Ureter (tissue), 1 donor: ENCODE data around the gene ITPRIP. TPM values are rescaled to one million over a fixed set of nuclear protein-coding genes. Genes with fewer than 3 reads are reported as not detected.
A peak's percentile ranks its signal among the peaks of the same experiment; 100 is the strongest.

ENCODE experiments used
- DNase-seq: peaks from one replicate; pipeline ENCODE4 v3.0.0-alpha.2; 2020; ENCODE audit warnings: low spot score
- total RNA-seq: library from RNA; stranded (reverse); gene quantifications from one replicate; pipeline ENCODE4 v1.2.4, GENCODE V29; 2023
- donor health status: DM: yes; HTN: yes; CAD: no.

The ITPRIP gene
- total RNA-seq, 1 donor from 2014 or later = 18.3 TPM

DNA sequence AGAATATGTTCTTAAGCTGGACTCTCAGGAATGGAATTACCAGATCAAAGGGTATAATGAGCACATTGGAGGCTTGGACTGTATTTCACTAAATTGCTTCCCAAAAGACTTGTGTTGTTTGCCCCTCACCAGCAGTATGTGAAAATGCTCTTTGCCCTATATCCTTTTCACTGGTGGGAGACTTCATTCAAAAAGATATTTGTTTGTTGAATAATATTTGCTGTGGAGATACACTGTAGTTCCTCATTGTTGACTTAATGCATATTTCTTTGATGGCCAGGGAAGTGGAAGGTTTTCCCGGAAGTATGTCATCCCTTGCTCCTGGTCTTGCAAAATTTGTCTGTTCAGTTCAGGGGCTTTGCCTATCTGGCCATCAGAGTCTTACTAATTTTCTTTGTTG is 49.9 kb downstream of the ITPRIP start:
- no peak for DNase-seq

DNA sequence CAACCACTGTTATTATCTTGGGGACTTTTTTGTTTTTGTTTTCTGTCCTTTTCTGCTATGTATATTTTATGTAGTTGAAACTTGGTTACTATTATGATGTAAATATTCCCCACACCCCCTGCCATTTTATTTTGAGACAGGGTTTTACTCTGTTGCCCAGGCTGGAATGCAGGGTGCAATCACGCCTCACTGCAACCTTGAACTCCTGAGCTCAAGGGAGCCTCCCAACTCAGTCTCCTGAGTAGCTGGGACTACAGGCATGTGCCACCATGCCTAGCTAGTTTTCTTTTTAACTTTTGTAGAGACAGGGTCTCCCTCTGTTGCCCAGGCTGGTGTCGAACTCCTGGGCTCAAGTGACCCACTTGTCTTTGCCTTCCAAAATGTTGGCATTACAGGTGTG is 51.3 kb downstream of the ITPRIP start:
- no peak for DNase-seq

DNA sequence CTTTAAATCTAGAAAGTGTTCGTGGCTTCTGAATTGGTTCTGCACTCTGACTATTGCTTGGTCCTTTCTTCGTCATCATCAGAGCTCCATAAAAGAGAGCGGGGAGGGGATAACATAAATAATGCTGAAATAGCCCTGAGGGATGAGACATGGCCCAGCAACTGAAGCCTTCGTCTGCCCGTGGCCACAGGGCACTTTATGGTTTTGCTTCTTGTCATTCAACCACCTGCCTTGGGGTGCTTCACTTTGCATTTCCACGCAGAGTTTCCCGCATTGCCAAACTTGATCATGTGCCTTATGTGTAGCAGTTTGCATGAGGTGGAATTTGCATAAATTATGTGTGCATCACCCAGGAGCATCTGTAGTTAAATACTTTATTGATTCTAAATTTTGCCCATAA is 53.4 kb downstream of the ITPRIP start:
- no peak for DNase-seq

DNA sequence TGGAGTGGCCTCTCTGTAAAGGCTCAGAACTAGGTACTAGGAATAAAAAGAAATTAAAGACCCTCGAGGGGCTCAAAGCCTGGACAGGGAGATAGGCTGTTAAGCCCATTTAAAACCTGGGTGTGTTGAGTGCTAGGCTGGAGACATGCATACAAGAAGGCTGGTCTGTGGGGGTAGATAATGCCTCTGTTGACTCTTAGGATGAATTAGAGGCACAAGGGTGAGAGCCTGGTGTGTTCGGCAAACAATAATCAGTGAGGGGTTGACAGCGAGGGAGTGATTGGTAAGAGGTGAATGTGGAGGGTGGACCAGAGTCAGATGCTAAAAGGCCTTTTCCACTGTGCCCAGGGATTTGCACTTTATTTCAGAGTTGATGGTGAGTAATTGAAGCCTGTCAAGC is 56.6 kb downstream of the ITPRIP start:
- no peak for DNase-seq

DNA sequence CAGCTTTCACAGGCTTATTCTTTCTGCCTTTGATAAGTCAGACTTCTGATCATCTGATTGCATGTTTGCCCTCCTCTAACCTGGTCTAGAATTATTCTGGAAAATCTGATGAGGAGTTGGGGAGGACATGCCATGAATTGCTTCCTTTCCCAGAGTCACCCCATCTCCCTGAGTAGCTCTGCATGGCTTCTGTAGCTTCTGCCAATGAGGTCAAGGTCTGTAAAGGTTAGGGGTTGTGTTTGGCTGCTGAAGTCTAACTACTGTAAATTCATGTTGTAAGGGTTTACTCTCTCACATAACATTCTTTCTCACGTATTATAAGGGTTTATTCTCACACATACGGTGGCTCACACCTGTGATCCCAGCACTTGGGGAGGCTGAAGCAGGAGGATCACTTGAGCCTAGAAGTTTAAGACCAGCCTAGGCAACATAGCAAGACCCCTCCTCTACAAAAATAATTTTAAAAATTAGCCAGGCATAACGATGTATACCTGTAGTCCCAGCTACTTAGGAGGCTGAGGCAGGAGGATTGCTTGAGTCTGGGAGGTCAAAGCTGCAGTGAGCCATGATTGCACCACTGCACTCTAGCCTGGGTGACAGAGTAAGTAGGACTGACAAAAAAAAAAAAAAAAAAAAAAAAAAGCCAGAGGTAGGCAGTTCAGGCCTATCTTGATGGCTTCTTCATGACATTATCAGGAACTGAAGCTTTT is 58.6 kb downstream of the ITPRIP start:
- no peak for DNase-seq

DNA sequence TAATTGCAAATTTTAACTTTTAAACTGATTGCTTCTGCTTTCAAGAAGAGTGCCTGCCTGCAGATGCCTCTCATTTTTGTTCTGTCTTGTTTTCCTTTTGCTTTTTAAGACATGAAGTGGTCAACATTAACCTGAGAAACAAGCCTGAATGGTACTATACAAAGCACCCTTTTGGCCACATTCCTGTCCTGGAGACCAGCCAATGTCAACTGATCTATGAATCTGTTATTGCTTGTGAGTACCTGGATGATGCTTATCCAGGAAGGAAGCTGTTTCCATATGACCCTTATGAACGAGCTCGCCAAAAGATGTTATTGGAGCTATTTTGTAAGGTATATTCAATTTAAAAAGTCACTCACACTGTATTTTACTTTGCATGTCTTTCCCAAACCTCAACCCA is 60.5 kb downstream of the ITPRIP start:
- DNase-seq = no peak

DNA sequence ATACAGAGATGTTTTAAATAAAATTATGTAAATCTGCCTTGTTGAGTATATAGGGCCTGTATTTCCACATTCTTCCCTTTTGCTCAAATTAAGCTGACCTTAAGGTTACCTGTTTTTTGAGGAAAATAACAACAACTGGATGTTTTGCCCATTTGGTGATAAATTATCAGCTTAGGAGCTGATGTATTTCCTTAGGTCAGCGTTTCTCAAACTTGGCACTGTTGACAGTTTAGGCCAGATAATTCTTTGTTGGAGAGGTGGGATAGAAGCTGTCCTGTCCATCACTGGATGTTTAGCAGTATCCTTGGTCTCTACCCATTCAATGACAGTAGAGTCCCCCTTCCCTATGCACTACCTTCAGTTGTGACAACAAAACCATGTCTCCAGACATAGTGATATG is 62.1 kb downstream of the ITPRIP start:
- DNase-seq = no peak

DNA sequence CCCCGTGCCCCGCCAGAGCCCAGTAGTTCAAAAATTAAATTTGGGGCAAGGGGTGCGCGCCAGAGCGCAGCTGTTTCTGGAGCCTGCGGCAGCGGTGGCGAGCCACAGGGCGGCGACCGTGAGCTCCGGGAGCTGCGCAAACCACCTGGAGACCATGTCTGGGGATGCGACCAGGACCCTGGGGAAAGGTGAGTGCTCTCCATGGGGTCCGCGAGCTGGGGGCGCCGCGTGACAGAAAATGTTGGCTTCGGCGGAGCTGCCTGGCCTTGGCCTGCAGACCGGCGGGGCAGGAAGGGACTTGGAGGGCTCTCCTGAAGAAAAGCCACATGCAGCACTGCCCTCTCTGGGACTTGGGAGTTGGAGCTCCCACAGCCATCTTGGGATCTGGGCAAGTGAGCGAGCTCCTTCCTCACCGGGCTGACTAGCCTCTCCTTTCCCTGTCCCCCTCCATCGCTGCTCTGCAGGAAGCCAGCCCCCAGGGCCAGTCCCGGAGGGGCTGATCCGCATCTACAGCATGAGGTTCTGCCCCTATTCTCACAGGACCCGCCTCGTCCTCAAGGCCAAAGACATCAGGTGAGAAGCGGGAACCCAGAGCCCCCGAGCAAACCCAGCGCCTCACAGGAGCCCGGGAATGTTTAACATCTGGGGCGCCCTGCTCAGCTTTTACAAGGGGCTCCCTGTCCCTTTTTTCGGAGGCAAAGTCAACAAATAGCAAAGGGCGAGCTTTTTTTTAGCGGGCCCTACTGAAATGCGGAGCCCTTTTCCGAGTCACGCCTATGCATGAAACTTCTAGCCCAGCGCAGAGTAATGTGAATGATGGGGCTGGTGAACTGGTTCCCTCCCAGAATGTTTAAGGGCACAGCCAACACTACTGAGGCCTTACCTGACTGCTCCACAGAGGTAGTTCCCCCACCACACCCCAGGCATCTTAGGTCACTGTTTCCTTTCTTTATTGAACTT is 63.2 kb downstream of the ITPRIP start:
- DNase-seq = peak; percentile 61

DNA sequence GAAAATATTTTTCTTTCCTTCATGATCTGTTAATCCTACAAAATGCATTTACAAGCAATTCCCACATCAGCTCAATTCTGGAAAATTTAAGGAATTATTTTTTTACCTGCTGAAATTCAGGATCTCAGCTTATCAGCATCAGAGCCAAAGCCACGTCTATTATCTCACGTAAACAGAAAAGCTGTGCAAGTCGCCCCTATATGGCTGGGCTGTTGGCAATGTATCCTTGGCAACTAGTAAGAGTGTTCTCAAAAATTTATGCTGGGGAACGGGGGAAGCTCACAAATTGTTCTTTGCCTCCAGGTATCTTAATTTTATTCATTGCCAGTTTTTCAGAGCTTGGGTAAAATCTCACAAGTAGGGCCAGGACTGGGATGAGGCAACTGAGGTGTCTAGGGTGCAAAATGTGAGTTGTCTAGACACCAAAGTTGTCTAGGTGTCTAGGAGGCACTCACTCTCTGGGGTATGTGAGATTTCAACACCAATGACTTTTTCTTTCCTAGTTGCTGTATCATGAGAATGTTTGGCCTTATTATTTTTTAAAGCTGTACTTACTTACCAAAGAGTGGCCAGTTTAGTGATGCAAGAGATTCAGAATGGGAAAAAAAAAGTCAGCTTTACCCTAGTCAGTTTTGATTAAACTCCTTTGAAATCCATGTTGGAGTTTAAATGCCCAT is 64.2 kb downstream of the ITPRIP start:
- no peak for DNase-seq

DNA sequence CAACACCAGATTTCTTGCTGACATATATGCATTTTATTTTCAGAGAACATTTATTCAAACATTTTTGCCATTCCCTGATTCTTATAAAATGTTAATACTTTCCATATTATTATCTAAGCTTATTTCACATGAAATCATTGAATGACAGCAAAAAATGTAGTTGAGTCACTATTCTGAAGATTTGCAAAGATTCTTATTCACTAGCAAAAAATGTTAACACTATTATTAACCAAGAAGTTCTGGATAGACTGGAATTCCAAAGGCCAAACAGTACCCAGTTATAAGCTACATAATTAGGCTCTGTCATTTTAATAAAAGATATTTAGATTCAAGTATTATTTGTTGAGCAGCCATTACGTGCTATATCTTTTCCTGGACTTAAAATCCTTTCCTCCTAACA is 65.0 kb downstream of the ITPRIP start:
- no peak for DNase-seq

DNA sequence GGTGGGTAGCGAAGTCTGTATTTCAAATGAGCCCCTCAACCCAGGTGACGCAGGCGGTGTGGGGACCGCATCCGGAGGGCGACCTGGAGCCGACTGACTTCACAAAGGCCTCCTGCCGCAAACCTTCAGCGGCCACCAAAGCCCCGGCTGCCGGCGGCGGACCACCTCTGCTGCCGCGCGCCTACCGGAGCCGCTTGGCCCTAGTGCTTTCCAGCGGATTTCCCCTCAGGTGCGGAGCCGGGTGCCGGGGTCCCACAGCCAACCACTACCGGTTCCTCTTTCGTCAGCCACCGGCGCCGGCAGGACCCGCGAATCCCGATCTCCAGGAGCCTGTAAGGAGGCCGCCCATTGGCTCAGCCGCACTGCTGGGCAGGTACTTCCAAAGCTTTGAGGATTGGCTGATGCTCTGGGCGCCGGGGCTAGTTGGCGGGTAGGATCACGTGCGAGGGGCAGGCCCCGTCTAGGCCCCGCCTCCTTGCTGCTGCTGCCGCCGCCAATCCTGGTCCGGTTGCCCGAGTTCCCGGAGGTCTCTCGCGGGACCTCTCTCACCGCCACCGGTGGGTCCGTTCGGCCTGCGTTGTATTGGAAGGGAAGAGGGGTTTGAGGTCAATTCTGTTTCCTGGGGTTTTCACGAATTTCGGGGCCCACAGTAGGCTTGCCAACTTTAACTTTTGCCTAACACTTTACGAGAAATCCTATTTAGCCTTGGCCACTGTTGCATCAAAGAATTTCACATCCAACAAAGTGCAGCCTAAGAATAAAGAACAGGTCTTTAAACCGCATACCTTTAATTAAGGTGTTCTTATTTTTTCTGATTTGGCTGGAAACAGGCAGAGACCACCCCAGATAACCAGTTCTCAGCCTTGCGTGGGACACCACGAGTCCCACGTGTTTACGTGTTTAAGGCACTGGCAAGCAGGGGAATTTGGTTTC is 69.3 kb downstream of the ITPRIP start, which contains the start of gene GSTO2:
Gene GSTO2 (plus strand): TSS at position 472 of the 933 bp plus-strand sequence. CDS start 5,732 bp downstream, outside the sequence.
- peak; percentile 99 for DNase-seq

DNA sequence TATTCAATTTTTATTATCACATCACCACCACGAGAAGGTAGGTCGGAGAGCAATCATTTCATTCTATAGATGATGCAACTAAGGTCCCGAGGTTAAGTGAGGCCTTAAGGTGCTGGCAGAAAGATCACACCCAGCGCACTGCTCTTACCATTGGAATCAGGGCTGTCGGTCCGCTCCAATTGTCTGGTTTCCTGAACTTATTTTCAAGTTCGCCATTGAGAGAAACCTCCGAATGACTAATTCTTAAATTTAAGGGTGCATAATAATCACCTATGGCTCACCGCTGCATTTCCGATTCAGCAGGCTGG is 69.9 kb downstream of the ITPRIP start:
- no peak for DNase-seq

DNA sequence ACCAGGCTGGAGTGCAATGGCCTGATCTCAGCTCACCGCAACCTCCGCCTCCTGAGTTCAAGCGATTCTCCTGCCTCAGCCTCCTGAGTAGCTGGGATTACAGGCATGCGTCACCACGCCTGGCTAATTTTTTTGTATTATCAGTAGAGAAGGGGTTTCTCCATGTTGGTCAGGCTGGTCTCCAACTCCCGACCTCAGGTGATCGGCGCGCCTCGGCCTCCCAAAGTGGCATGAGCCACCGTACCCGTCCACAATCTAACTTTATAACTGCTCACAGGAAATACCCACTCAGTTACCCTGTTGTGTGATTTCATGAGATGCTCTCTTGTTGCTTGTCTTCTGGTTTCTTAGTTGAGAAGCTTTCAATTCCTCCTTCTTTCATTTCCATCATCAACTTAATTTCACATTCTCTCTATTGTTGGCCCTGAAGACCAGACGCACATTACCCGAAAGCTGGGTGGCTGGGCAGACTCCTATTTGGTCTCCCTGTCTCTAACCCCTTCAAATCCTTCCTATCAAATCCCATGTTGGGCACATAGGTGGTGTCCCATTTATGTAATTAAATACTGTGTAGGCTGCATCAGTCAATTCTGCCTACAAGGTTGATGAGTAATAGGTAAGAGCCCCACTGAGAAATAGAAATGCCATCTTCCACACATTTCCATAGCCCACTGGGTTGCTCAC is 70.4 kb downstream of the ITPRIP start:
- DNase-seq = no peak

DNA sequence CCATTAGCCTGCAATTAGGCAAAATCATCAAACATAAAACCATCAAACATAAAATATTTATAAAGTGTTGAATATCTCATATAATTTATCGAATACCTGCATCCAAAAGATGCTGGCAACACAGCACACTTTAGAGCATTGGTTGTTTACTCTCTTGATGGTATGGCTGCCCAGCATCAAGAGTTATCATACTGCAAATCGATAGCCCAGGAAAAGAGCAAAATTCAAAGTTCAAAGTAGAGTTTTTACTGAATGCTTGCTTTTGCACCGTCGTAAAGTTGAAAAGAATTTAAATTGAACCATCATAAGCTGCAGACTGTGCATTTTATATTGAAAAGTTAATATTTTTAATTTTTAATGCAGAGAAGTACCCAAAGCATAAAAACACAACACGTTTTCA is 73.5 kb downstream of the ITPRIP start:
- no peak for DNase-seq

DNA sequence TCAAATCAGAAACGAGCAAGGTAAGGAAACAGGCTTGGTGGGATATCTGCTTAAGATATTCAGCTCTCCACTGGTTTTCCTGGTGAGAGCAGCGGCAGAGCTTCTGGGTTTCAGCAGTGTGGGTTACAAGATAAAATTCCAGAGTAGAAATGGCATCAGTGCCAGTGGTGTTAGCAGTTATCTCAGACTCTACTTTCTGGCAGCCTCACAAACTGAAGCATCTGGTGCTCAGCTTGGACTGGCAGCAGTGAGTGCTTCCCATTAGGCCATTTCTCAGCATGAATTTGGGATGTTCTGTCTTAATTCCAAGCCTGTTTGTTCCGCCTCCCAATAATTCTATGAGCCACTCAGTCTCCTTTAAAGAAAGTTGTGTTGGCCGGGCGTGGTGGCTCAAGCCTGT is 76.2 kb downstream of the ITPRIP start:
- no peak for DNase-seq

DNA sequence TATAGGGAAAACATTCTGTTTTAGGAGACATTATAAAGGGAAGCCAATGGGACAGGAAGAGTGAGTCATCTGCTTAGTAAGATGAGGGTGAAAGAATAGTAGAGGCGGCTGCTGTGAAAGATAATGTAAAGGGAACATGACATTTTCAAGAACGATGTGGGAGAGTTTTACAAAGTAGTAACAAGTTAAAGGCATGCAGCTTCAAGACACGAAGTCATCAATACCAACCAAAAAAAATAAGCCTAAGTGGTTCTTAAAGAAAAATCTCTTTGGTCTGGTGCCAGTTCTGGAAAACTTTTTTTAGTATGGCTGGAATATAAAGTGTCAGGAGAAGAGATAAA is 77.5 kb downstream of the ITPRIP start:
- no peak for DNase-seq

DNA sequence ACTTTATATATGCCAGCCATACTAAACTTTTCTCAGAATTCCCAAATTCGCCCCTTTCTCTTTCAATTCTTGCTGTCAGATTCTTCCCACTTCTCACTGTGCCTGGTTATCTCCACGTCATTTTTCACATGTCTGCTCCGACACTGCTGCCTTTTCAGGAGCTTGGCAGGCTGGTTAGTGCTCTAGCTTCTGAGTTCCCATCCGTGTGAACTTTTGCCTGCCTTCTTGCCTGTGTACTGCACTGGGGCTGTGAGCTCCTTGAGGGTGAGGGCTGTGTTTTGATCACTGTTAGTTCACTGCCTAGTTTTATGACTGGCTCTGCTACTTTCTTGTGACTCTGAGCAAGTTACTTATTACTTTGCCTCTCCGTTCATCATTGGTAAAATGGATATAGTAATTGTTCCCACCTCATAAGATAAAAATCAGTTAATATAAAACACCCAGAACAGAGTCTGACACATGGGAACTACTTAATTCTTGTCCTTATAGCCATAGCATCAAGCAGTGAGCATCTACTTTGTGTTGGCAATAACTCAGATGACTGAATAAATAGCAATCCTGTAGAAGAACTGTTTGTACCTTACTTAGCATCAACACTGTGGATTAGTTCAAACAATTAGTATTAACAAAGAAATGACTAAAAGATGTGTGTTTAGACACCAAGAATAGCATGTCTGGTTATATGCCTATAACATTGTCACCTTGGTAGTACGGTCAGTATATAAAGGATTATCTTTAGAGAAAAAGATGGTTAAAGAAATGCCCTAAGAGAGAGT is 78.1 kb downstream of the ITPRIP start:
- DNase-seq = no peak
